HepG2 (cell line): ENCODE results near the gene NRK. TPM values are rescaled to one million over a fixed set of nuclear protein-coding genes. Genes with fewer than 3 reads are reported as not detected.

Experiments
- CEBPG ChIP-seq: IDR thresholded peaks from 2 replicates; pipeline ENCODE4 v1.6.1; 2016
- CREB1 ChIP-seq, 2 experiments: fragments of 450-650 bp in 1 of 2; IDR thresholded peaks; 2 replicates each; pipeline ENCODE4 v1.6.1; 2016 to 2017; ENCODE audit warnings: control low read depth in 1 of 2, mild to moderate bottlenecking in 1 of 2, missing compliant biosample characterization in 1 of 2, missing genetic modification characterization in 1 of 2
- FOSL2 ChIP-seq: sonication (generic); formaldehyde crosslinking; IDR thresholded peaks from 2 replicates; pipeline ENCODE4 v1.4.0; 2020; ENCODE audit warnings: missing genetic modification reagents
- FOXP1 ChIP-seq, 2 experiments: fragments of 450-650 bp in 1 of 2; IDR thresholded peaks; 2 replicates each; pipeline ENCODE4 v1.6.1; 2017 to 2018; ENCODE audit warnings: antibody characterized with exemption in 1 of 2
- HHEX ChIP-seq: IDR thresholded peaks from 2 replicates; pipeline ENCODE4 v1.6.1; 2016; ENCODE audit warnings: control low read depth
- KAT2B ChIP-seq: fragments of 150-350 bp; IDR thresholded peaks from 2 replicates; pipeline ENCODE4 v1.6.1; 2014; ENCODE audit warnings: low read depth, low read length, borderline replicate concordance
- PHF20 ChIP-seq: sonication (generic); formaldehyde crosslinking; IDR thresholded peaks from 2 replicates; pipeline ENCODE4 v1.5.0; 2020; ENCODE audit warnings: mild to moderate bottlenecking, missing genetic modification reagents
- PHF5A ChIP-seq: IDR thresholded peaks from one replicate; pipeline ENCODE4 v1.6.1; 2018; ENCODE audit warnings: low read depth, missing genetic modification reagents; ENCODE audit not compliant: unreplicated experiment
- POLR2AphosphoS2 ChIP-seq: IDR thresholded peaks from 2 replicates; pipeline ENCODE4 v1.6.1; 2011; ENCODE audit warnings: low read depth, low read length, improper control_type of control experiment
- RXRB ChIP-seq: IDR thresholded peaks from 2 replicates; pipeline ENCODE4 v1.6.1; 2016; ENCODE audit warnings: borderline replicate concordance, missing genetic modification reagents, missing compliant biosample characterization
- SOX13 ChIP-seq, 3 experiments: fragments of 450-650 bp in 1 of 3; sonication (generic) in 1 of 3; formaldehyde crosslinking in 1 of 3; IDR thresholded peaks in 2 of 3; conservative IDR thresholded peaks in 1 of 3; 2 replicates each; pipeline versions ENCODE4 v1.5.0 to v1.6.1; 2016 to 2020; ENCODE audit warnings: antibody characterized with exemption in 1 of 3, mild to moderate bottlenecking in 1 of 3, missing compliant biosample characterization in 1 of 3, missing genetic modification reagents in 1 of 3, moderate library complexity in 1 of 3
- STAG1 ChIP-seq: sonication (generic); formaldehyde crosslinking; IDR thresholded peaks from 2 replicates; pipeline ENCODE4 v1.4.0; 2020; ENCODE audit warnings: missing genetic modification reagents
- STAT6 ChIP-seq: sonication (generic); formaldehyde crosslinking; IDR thresholded peaks from 2 replicates; pipeline ENCODE4 v1.4.0; 2020; ENCODE audit warnings: missing genetic modification reagents, mild to moderate bottlenecking, borderline replicate concordance
- YY1 ChIP-seq: IDR thresholded peaks from 2 replicates; pipeline ENCODE4 v1.6.1; 2011; ENCODE audit warnings: low read length, low read depth, moderate library complexity, mild to moderate bottlenecking; ENCODE audit not compliant: insufficient read depth, insufficient replicate concordance
- ZBED4 ChIP-seq: sonication (generic); formaldehyde crosslinking; IDR thresholded peaks from 2 replicates; pipeline ENCODE4 v1.4.0; 2020; ENCODE audit warnings: missing genetic modification reagents, borderline replicate concordance
- ZBTB14 ChIP-seq: sonication (generic); formaldehyde crosslinking; IDR thresholded peaks from 2 replicates; pipeline ENCODE4 v1.4.0; 2020; ENCODE audit warnings: missing genetic modification reagents
- ZC3H13 ChIP-seq: sonication (generic); formaldehyde crosslinking; IDR thresholded peaks from 2 replicates; pipeline ENCODE4 v1.8.1; 2023; ENCODE audit warnings: mild to moderate bottlenecking, missing genetic modification reagents, moderate library complexity
- ZMAT3 ChIP-seq: sonication (generic); formaldehyde crosslinking; conservative IDR thresholded peaks from 2 replicates; pipeline ENCODE4 v1.7.0; 2021; ENCODE audit warnings: missing genetic modification reagents
- ZNF160 ChIP-seq: sonication (generic); formaldehyde crosslinking; IDR thresholded peaks from 2 replicates; pipeline ENCODE4 v1.8.0; 2022; ENCODE audit warnings: mild to moderate bottlenecking, inconsistent platforms, missing genetic modification reagents
- ZNF205 ChIP-seq: IDR thresholded peaks from 2 replicates; pipeline ENCODE4 v1.6.1; 2018; ENCODE audit warnings: missing biosample characterization, missing genetic modification reagents
- ZNF207 ChIP-seq: fragments of 450-650 bp; IDR thresholded peaks from 2 replicates; pipeline ENCODE4 v1.6.1; 2016; ENCODE audit warnings: antibody characterized with exemption, borderline replicate concordance
- ZNF432 ChIP-seq: sonication (generic); formaldehyde crosslinking; IDR thresholded peaks from 2 replicates; pipeline ENCODE4 v1.5.0; 2020; ENCODE audit warnings: missing genetic modification reagents, mild to moderate bottlenecking, borderline replicate concordance
- ZNF629 ChIP-seq: sonication (generic); formaldehyde crosslinking; conservative IDR thresholded peaks from 2 replicates; pipeline ENCODE4 v1.5.0; 2020; ENCODE audit warnings: missing genetic modification reagents
- ZNF776 ChIP-seq: sonication (generic); formaldehyde crosslinking; IDR thresholded peaks from 2 replicates; pipeline ENCODE4 v1.4.0; 2020; ENCODE audit warnings: mild to moderate bottlenecking, missing genetic modification reagents
- polyA plus RNA-seq, 8 experiments: library from polyadenylated mRNA; depleted of rRNA in 3 of 8; stranded (reverse) in 7 of 8; unstranded in 1 of 8; fragments of >200 nt; fragmentation: Illumina TruSeq in 4 of 8; extraction: Trizol in 4 of 8; gene quantifications; 2 replicates each; pipeline versions ENCODE4 v1.2.1 to v1.2.3, GENCODE V29; 2011 to 2016; ENCODE audit warnings: low read depth in 4 of 8, missing spikeins in 1 of 8, mixed read lengths in 1 of 8; ENCODE audit not compliant: insufficient read depth in 1 of 8
- total RNA-seq, 5 experiments: library from RNA; depleted of rRNA; stranded (reverse); fragments of >200 nt; fragmentation: Illumina TruSeq; extraction: Trizol; gene quantifications; 2 replicates each; pipeline ENCODE4 v1.2.3, GENCODE V29; 2016; ENCODE audit warnings: low read depth in 1 of 5

NRK gene
- total and polyA plus RNA-seq, 2 of the 13 experiments (the other 11 are each of a cell fraction or from before 2014, with no cell fraction given): not detected

GRCh38 chrX:106007815-106008214, 185.5 kb downstream of the NRK start (continued):
- TF ChIP-seq ZNF205 (CRISPR knock-in tag) (no peak), ZNF776 (CRISPR knock-in tag) (no peak), STAT6 (CRISPR knock-in tag) (no peak), ZNF629 (no peak), ZMAT3 (CRISPR knock-in tag) (no peak), ZNF160 (CRISPR knock-in tag) (no peak), ZNF207 (no peak), PHF20 (CRISPR knock-in tag) (no peak), CEBPG (CRISPR knock-in tag) (peak; percentile 75), STAG1 (CRISPR knock-in tag) (no peak), ZNF432 (CRISPR knock-in tag) (no peak), PHF5A (CRISPR knock-in tag) (peak; percentile 37), ZBTB14 (CRISPR knock-in tag) (no peak), POLR2AphosphoS2 (no peak), FOSL2 (CRISPR knock-in tag) (peak; percentile 53), CREB1 (IDR thresholded peaks at IDR 0.05) (no peak), CREB1 (CRISPR knock-in tag; IDR thresholded peaks at IDR 0.05) (peak; percentile 64; the same call in 1 of the 2 replicates), ZC3H13 (CRISPR knock-in tag) (no peak), FOXP1 (IDR thresholded peaks at IDR 0.05) (no peak), FOXP1 (CRISPR knock-in tag; IDR thresholded peaks at IDR 0.05) (peak; percentile 91), YY1 (no peak), HHEX (CRISPR knock-in tag) (no peak), ZBED4 (CRISPR knock-in tag) (no peak), RXRB (peak; percentile 79), SOX13 (IDR thresholded peaks at IDR 0.05) (peak; percentile 59; the same call in 1 of the 2 replicates), SOX13 (CRISPR knock-in tag; conservative IDR thresholded peaks at IDR 0.05 in 1 of 2, IDR thresholded peaks at IDR 0.05 in 1 of 2) (peak in 1 of 2 experiments; percentile 87; a peak in 2 of 4 replicates), KAT2B (no peak)
